SK-N-SH treated with all-trans-retinoic acid at 6 μM for 48 hours (cell line): Measurements from ENCODE around the gene LEO1.

Source experiments
- ATAC-seq: fragments of 200-7000 bp; cut with Tn5 transposase; 3 replicates; pipeline ENCODE4 v1.9.1; 2020; ENCODE audit warnings: mild to moderate bottlenecking, moderate library complexity
- ARNTL ChIP-seq: fragments of 450-650 bp; formaldehyde crosslinking; IDR thresholded peaks from 2 replicates; pipeline ENCODE4 v1.5.0; 2020; ENCODE audit warnings: low read depth, mild to moderate bottlenecking, moderate library complexity, borderline replicate concordance
- BACH2 ChIP-seq: fragments of 250-450 bp; sonication (Bioruptor Pico); IDR thresholded peaks from 2 replicates; pipeline ENCODE4 v1.9.0; 2021; ENCODE audit warnings: mild to moderate bottlenecking, borderline replicate concordance
- CSDC2 ChIP-seq: fragments of 250-450 bp; sonication (Bioruptor Pico); IDR thresholded peaks from 2 replicates; pipeline ENCODE4 v1.5.0; 2020; ENCODE audit warnings: mild to moderate bottlenecking, moderate library complexity
- ESRRG ChIP-seq: fragments of 250-450 bp; sonication (Bioruptor Pico); IDR thresholded peaks from 2 replicates; pipeline ENCODE4 v1.6.1; 2021; ENCODE audit warnings: mild to moderate bottlenecking
- OSR1 ChIP-seq: fragments of 250-450 bp; sonication (Bioruptor Pico); IDR thresholded peaks from 2 replicates; pipeline ENCODE4 v1.8.0; 2022; ENCODE audit warnings: moderate library complexity, mild to moderate bottlenecking, inconsistent platforms
- TCF4 ChIP-seq: fragments of 250-450 bp; sonication (Bioruptor Pico); IDR thresholded peaks from 2 replicates; pipeline ENCODE4 v1.8.0; 2021; ENCODE audit warnings: mild to moderate bottlenecking, moderate library complexity, borderline replicate concordance
- TOX ChIP-seq: fragments of 250-450 bp; sonication (Bioruptor Pico); IDR thresholded peaks from 2 replicates; pipeline ENCODE4 v1.8.0; 2021; ENCODE audit warnings: mild to moderate bottlenecking, moderate library complexity, borderline replicate concordance
- ZFP3 ChIP-seq: fragments of 250-450 bp; sonication (Bioruptor Pico); IDR thresholded peaks from 2 replicates; pipeline ENCODE4 v1.5.0; 2020; ENCODE audit warnings: mild to moderate bottlenecking, moderate library complexity
- ZFP30 ChIP-seq: fragments of 450-650 bp; formaldehyde crosslinking; IDR thresholded peaks from 2 replicates; pipeline ENCODE4 v1.5.0; 2022; ENCODE audit warnings: mild to moderate bottlenecking, moderate library complexity
- ZNF565 ChIP-seq: fragments of 450-650 bp; formaldehyde crosslinking; conservative IDR thresholded peaks from 2 replicates; pipeline ENCODE4 v1.5.0; 2020; ENCODE audit warnings: low read depth, mild to moderate bottlenecking, moderate library complexity
- ZNF70 ChIP-seq: fragments of 450-650 bp; formaldehyde crosslinking; IDR thresholded peaks from 2 replicates; pipeline ENCODE4 v1.5.0; 2020; ENCODE audit warnings: mild to moderate bottlenecking, moderate library complexity
- TF ChIP-seq, protein P1 (sequence below): fragments of 250-450 bp; sonication (Bioruptor Pico); IDR thresholded peaks from 2 replicates; pipeline ENCODE4 v1.5.1; 2021; ENCODE audit warnings: mild to moderate bottlenecking, moderate library complexity
- TF ChIP-seq, protein P2 (sequence below): fragments of 250-450 bp; sonication (Bioruptor Pico); IDR thresholded peaks from 2 replicates; pipeline ENCODE4 v1.5.0; 2020; ENCODE audit warnings: mild to moderate bottlenecking, moderate library complexity

Gene LEO1

DNA sequence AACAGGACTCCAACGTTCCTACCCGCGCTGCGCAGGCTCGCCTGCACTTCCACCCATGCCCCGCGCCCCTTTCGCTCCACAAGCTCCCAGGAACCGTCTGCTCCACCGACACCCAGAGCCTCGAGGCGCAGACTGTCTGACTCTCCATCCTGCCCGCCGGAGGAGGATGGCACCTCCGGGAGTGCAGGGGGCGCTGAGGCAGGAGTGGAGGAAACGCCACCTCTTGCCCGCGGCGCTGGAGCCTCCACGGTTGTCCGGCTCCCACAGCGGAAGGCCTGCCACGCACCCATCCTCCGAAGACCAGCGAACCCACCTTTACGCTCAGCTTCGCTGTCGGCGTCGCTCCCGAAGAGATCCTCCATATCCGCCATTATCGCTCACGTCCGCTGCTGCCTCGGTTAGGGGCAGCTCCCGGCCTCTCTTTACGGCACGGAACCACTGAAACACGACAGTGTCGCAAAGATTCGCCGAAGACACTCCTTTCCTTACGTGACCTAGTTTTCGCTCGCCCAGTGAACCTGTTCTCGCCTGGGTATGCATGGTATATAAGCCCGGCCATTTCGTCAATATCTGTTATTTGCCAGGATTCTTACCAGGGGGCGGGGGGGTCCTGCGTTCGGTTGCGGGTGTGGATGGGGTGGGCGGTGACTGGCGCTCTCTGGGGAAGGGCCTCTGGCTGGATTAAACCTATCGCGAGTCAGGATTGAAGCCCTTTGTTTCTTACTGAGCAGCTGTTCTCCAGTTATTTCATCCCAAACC lies at the start of gene LEO1:
TSS of gene LEO1 (minus strand) at position 404 of the 759 bp plus-strand sequence. CDS start at position 371, 33 bp downstream.
- peak; percentile 89 for ATAC-seq
- TF ChIP-seq, protein P1, sequence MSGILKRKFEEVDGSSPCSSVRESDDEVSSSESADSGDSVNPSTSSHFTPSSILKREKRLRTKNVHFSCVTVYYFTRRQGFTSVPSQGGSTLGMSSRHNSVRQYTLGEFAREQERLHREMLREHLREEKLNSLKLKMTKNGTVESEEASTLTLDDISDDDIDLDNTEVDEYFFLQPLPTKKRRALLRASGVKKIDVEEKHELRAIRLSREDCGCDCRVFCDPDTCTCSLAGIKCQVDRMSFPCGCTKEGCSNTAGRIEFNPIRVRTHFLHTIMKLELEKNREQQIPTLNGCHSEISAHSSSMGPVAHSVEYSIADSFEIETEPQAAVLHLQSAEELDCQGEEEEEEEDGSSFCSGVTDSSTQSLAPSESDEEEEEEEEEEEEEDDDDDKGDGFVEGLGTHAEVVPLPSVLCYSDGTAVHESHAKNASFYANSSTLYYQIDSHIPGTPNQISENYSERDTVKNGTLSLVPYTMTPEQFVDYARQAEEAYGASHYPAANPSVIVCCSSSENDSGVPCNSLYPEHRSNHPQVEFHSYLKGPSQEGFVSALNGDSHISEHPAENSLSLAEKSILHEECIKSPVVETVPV (CRISPR knock-in tag): no peak
- TF ChIP-seq ZNF70: peak; percentile 94
- no peak; the same call in 1 of the 2 replicates for TF ChIP-seq ZFP3
- TF ChIP-seq TOX (CRISPR knock-in tag): no peak
- no peak for TF ChIP-seq ARNTL (CRISPR knock-in tag)

DNA sequence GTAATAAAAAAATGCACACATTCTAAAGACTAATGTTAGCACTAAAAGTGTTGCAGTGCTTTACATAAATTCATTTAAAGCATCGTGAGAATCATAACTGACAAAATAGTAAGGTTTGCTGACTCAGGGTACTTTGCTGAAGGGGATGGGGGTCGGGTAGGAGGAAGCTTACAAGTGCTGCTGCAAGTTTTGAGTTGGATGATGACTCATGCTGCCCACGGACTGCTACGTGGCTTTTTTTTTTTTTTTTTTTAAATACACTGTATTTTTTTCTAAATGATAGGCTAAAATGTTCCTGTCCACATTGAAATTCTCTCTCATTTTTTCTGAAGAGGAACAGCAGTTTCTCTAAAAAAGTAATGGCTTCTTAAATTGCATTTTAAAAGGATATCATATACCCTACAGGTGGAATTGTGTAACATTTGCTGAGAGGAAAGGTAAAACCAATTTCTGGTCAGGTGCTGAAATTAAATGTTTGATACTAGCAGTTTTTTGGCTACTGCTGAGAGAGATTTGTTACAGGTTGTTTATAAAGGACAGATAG lies 49.6 kb upstream of the LEO1 start:
- TF ChIP-seq, protein P1 (CRISPR knock-in tag): no peak
- no peak for TF ChIP-seq BACH2 (CRISPR knock-in tag)
- no peak for TF ChIP-seq OSR1 (CRISPR knock-in tag)
- TF ChIP-seq ARNTL (CRISPR knock-in tag): no peak
- no peak for TF ChIP-seq TCF4 (CRISPR knock-in tag)
- peak; percentile 41 for ATAC-seq

DNA sequence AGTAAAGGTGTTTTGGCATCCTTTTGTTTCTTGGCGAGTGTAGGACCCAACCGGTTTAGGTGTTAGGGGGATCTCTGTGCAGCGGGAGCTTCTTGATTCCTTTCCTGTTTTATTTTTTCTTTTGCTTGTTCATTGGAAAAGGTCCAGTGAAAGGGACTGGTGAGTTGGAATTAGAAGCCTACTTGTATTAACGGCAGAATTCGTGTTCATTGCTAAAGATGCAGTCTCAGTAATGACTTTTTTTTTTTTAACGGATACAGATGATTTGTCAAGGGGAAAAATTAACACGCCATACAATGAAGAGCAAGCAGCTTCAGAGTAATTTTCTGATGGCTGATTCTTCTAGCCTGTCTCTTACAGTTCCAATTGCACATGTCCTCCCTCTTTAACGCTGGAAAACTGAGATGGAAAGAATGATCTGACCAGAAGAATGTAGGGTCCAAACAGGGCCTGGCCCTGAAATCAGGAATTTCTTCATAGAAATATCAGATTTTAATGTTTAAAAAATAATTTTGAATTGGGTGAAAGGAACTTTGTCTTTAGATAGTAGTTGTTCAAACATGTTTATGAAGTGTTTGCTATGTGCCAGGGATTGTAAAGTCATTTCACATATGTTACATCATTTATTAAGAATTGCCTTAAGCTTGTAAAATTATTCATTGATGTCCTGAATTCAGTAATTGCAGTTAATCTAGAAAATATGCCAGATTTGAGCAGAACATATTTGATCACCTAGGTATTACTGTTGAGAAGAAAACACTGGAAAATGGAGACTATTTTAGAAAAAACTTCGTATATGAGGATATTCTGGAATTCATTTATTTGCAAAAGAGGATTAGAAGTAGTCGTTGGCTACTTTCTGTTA lies 48.9 kb upstream of the LEO1 start:
- peak; percentile 20 for ATAC-seq
- TF ChIP-seq ZFP30 (CRISPR knock-in tag): no peak
- TF ChIP-seq, protein P1 (CRISPR knock-in tag): no peak
- TF ChIP-seq ZNF565 (CRISPR knock-in tag): no peak

DNA sequence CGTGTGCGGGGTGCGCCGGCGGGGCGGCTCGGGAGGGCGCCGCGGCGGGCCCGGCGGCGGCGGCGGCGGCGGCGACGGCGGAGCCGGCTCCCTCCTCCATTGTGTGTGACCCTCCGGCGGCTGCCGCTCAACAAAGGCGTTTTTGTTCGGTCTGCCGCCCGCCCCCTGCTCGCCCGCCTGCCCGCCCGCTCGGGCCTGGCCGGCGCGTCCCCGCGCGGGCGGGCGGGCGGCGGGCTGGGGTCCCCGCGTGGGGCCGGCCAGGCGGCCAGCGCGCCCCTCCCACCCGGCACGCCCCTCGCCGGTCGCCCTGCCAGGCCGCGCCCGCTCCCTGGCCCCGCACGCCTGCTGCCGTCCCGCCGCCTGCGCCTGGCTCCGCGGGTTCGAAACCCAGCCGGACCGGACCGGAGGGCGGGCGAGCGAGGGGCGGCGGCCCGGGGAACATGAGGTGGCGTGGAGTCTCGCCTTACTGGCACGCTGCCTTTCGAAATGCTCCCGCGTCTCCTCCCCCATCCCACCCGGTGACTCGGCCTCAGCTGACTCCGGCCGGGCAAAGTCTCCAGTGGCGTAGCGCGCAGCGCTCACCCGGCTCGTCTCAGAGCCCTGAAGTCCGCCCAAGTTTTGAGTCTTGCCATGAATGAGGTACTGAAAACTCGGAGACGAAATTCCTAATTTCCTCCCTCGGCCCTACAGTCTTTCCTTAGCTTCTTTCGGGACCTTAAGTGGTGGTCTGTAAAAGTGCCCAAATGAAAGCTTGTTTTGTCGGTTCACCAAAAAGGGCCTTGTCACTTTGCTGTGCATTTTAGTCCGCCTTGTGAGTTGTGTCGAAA lies 48.0 kb upstream of the LEO1 start:
- ATAC-seq: peak; percentile 77
- TF ChIP-seq ZNF565 (CRISPR knock-in tag) (no peak), ZNF70 (no peak), ARNTL (CRISPR knock-in tag) (no peak), ZFP3 (peak; percentile 46; the same call in 1 of the 2 replicates), ESRRG (CRISPR knock-in tag) (no peak)

DNA sequence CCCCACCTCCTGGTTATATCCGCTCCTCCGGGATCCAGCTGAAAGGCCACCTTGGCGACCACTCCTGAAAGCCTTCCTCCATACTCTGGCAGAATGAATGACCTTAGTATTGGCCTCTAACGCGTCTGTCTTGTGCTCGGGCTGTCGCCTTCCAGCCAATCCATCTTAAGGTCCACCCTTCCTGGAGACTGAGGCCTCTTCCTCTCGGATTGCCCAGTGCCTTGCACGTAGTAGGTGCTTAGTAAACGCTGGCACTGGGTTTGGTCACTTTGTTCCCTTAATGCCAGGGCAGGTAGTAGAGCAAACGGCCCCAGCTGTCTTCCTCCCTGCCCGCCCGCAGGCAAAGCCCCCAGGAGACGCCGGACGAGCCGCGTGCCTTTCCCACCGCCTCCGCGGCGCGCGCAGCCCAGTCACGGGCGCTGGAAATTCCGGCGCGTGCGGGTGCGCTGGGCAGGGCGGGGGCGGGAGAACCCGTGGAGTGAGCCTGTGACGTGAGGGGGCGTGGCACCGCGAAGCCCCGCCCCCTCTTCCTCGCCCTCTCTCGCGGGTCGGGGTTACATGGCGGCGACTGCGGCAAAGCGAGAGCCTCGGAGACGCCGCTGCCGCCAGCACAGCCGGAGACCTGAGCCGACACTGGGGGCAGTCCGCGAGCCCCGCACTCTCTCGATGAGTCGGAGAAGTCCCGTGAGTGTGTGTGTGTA lies 47.3 kb upstream of the LEO1 start, which contains the start of gene MAPK6:
TSS of gene MAPK6 (plus strand) at position 527 of the 701 bp plus-strand sequence. CDS start 27,242 bp downstream, outside the sequence.
- TF ChIP-seq ARNTL (CRISPR knock-in tag): 0 out of 2 replicates have a peak, but pooled peaks have one; percentile 82
- TF ChIP-seq, protein P2, sequence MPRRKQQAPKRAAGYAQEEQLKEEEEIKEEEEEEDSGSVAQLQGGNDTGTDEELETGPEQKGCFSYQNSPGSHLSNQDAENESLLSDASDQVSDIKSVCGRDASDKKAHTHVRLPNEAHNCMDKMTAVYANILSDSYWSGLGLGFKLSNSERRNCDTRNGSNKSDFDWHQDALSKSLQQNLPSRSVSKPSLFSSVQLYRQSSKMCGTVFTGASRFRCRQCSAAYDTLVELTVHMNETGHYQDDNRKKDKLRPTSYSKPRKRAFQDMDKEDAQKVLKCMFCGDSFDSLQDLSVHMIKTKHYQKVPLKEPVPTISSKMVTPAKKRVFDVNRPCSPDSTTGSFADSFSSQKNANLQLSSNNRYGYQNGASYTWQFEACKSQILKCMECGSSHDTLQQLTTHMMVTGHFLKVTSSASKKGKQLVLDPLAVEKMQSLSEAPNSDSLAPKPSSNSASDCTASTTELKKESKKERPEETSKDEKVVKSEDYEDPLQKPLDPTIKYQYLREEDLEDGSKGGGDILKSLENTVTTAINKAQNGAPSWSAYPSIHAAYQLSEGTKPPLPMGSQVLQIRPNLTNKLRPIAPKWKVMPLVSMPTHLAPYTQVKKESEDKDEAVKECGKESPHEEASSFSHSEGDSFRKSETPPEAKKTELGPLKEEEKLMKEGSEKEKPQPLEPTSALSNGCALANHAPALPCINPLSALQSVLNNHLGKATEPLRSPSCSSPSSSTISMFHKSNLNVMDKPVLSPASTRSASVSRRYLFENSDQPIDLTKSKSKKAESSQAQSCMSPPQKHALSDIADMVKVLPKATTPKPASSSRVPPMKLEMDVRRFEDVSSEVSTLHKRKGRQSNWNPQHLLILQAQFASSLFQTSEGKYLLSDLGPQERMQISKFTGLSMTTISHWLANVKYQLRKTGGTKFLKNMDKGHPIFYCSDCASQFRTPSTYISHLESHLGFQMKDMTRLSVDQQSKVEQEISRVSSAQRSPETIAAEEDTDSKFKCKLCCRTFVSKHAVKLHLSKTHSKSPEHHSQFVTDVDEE (CRISPR knock-in tag): 0 out of 2 replicates have a peak, but pooled peaks have one; percentile 24
- TF ChIP-seq TCF4 (CRISPR knock-in tag): no peak
- TF ChIP-seq ZFP3: peak; percentile 43; the same call in 1 of the 2 replicates
- TF ChIP-seq CSDC2 (CRISPR knock-in tag): 0 out of 2 replicates have a peak, but pooled peaks have one; percentile 10
- TF ChIP-seq, all 23 proteins: peak for 4
- peak; percentile 74 for ATAC-seq
